22Rv1 (cell line): Measurements from ENCODE around the gene ATP1A1.

Experiments
- H3K27ac ChIP-seq: fragments of 450-650 bp; 2 replicates; pipeline ENCODE4 v1.5.1; 2017
- ZFX ChIP-seq: fragments of 450-650 bp; IDR thresholded peaks from 2 replicates; pipeline ENCODE4 v1.6.1; 2017; ENCODE audit warnings: antibody characterized with exemption, borderline replicate concordance
- TF ChIP-seq, protein P1 (sequence below): fragments of 450-650 bp; IDR thresholded peaks from 2 replicates; pipeline ENCODE4 v1.5.1; 2017; ENCODE audit warnings: mild to moderate bottlenecking

ATP1A1 gene

GRCh38 chr1:116446686-116447085 lies 73.6 kb downstream of the ATP1A1 start:
- H3K27ac ChIP-seq = no peak overlapping the region
- no peak for TF ChIP-seq ZFX
- TF ChIP-seq, protein P1, sequence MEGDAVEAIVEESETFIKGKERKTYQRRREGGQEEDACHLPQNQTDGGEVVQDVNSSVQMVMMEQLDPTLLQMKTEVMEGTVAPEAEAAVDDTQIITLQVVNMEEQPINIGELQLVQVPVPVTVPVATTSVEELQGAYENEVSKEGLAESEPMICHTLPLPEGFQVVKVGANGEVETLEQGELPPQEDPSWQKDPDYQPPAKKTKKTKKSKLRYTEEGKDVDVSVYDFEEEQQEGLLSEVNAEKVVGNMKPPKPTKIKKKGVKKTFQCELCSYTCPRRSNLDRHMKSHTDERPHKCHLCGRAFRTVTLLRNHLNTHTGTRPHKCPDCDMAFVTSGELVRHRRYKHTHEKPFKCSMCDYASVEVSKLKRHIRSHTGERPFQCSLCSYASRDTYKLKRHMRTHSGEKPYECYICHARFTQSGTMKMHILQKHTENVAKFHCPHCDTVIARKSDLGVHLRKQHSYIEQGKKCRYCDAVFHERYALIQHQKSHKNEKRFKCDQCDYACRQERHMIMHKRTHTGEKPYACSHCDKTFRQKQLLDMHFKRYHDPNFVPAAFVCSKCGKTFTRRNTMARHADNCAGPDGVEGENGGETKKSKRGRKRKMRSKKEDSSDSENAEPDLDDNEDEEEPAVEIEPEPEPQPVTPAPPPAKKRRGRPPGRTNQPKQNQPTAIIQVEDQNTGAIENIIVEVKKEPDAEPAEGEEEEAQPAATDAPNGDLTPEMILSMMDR = no peak

DNA sequence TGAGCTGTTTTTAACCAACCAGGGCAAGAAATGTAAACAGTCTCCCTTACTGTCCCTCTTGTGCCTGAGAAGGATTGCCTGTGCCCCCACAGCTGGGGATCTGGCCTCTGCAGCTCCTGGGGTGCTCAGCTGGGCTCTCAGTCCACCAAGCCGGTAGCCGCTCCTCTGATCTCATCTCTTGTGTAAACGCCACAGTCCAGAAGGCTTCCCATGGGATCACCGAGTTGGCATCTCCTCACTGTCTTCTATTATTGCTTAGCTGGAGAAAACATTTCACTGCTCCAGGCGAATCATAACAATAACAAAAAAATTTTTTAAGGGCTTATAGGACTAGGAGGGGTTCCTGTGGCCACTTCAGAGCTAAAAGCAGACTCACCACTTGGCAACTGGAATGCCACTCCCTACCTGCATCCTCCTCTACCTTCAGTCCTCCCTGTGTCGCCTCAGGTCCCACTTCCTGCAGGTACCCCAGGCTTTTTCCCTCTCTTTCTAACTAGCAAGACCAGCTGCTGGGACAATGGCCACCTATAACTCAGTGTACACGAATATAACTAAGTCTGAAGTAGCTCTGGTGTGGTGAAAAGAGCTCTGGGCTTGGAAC lies 75.8 kb downstream of the ATP1A1 start:
- TF ChIP-seq, protein P1 = no peak
- TF ChIP-seq ZFX = no peak

DNA sequence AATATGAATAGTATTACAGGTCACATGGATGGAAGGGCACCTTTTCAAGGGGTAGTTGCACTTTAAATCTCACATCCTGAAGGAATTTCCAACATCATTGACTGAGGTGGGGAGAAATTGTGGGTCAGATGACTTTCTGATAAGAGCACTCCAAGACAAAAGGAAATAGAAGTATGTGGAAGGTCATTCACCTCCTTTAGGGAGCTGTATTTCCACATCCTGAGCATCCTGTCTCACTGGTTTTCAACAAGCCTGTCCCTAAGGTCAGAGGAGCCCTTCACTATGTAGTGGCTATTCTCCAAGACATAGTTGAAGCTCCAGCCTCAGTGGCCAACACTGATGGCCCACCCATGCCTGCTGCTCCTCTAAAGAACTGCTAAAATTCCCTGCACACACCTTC lies 76.5 kb downstream of the ATP1A1 start:
- no peak for TF ChIP-seq ZFX
- H3K27ac ChIP-seq = no peak overlapping the region

More for the DNA sequence above, 75.8 kb downstream of the ATP1A1 start:
- no peak overlapping the region for H3K27ac ChIP-seq

- no peak overlapping the region for H3K27ac ChIP-seq
- no peak for TF ChIP-seq ZFX
- TF ChIP-seq, protein P1 = no peak
Measured at GRCh38 chr1:116451702-116452101, 78.7 kb downstream of the ATP1A1 start.

GRCh38 chr1:116453481-116453880 lies 80.4 kb downstream of the ATP1A1 start:
- H3K27ac ChIP-seq = no peak overlapping the region
- TF ChIP-seq ZFX = no peak
- TF ChIP-seq, protein P1 = no peak

GRCh38 chr1:116453906-116454305 lies 80.9 kb downstream of the ATP1A1 start:
- H3K27ac ChIP-seq = no peak overlapping the region
- TF ChIP-seq, protein P1 = no peak
- no peak for TF ChIP-seq ZFX
